Osteoblast (primary cell): ENCODE data around the gene NADSYN1. TPM values are rescaled to one million over a fixed set of nuclear protein-coding genes. Genes with fewer than 3 reads are reported as not detected.

ENCODE experiments used
- DNase-seq: peaks from one replicate; pipeline ENCODE4 v3.0.0; 2011; ENCODE audit warnings: low spot score, mixed read lengths; ENCODE audit not compliant: insufficient read length; ENCODE audit errors: missing footprints
- H2AFZ ChIP-seq: 2 replicates; pipeline ENCODE4 v1.6.0; 2011; ENCODE audit warnings: mild to moderate bottlenecking, low read length
- H3K27ac ChIP-seq: 2 replicates; pipeline ENCODE4 v1.5.1; 2011; ENCODE audit warnings: mild to moderate bottlenecking, low read depth, low read length, moderate library complexity
- H3K27me3 ChIP-seq: 2 replicates; pipeline ENCODE4 v1.6.0; 2012; ENCODE audit warnings: mild to moderate bottlenecking, control low read depth, inconsistent platforms, low read length, moderate library complexity; ENCODE audit not compliant: insufficient read depth
- H3K36me3 ChIP-seq: 2 replicates; pipeline ENCODE4 v1.5.1; 2011; ENCODE audit warnings: mild to moderate bottlenecking, low read length, control low read depth, moderate library complexity; ENCODE audit not compliant: insufficient read depth
- H3K4me1 ChIP-seq: 2 replicates; pipeline ENCODE4 v1.5.1; 2011; ENCODE audit warnings: mild to moderate bottlenecking, low read length, control low read depth, moderate library complexity; ENCODE audit not compliant: insufficient read depth
- H3K4me2 ChIP-seq: 2 replicates; pipeline ENCODE4 v1.6.0; 2011; ENCODE audit warnings: mild to moderate bottlenecking, low read length; ENCODE audit not compliant: insufficient read depth
- H3K4me3 ChIP-seq: fragments of 200-600 bp; sonication (generic); 3 replicates; pipeline ENCODE4 v1.5.1; 2012; ENCODE audit warnings: mild to moderate bottlenecking, low read length, inconsistent platforms; ENCODE audit not compliant: insufficient read depth
- H3K79me2 ChIP-seq: 2 replicates; pipeline ENCODE4 v1.6.0; 2012; ENCODE audit warnings: mild to moderate bottlenecking, low read length, control low read depth, inconsistent platforms; ENCODE audit not compliant: insufficient read depth
- H3K9me3 ChIP-seq: 2 replicates; pipeline ENCODE4 v1.5.1; 2011; ENCODE audit warnings: low read depth, low read length, control low read depth
- H4K20me1 ChIP-seq: 2 replicates; pipeline ENCODE4 v1.6.0; 2012; ENCODE audit warnings: mild to moderate bottlenecking, low read length, control low read depth; ENCODE audit not compliant: insufficient read depth
- CTCF ChIP-seq: IDR thresholded peaks from 2 replicates; pipeline ENCODE4 v1.5.1; 2011; ENCODE audit warnings: mild to moderate bottlenecking, low read depth, low read length, moderate library complexity; ENCODE audit errors: extremely low read depth
- small RNA-seq: library from RNA; depleted of rRNA; stranded (forward); fragments of <200 nt; gene quantifications from one replicate; pipeline ENCODE3, GENCODE V24; 2012
- total RNA-seq: library from RNA; depleted of rRNA; stranded (reverse); fragments of >200 nt; gene quantifications from 2 replicates; pipeline ENCODE4 v1.2.3, GENCODE V29; 2012

NADSYN1 gene
- total RNA-seq, 1 donor = 81.1 TPM

- Histone ChIP-seq H3K27me3 (peaks cover 12% of the 10 kb centered on the region), H3K9me3 (no peaks in the 10 kb centered on the region)
These were observed 95.1 kb downstream of the NADSYN1 start, which contains the start of gene KRTAP5-9 for GRCh38 chr11:71548120-71548519. Gene KRTAP5-9 (plus strand): TSS chr11:71548420. CDS start chr11:71548658, 238 bp downstream.

DNA sequence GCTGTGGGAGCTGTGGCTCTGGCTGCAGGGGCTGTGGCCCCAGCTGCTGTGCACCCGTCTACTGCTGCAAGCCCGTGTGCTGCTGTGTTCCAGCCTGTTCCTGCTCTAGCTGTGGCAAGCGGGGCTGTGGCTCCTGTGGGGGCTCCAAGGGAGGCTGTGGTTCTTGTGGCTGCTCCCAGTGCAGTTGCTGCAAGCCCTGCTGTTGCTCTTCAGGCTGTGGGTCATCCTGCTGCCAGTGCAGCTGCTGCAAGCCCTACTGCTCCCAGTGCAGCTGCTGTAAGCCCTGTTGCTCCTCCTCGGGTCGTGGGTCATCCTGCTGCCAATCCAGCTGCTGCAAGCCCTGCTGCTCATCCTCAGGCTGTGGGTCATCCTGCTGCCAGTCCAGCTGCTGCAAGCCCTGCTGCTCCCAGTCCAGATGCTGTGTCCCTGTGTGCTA is 95.7 kb downstream of the NADSYN1 start:
- H4K20me1 ChIP-seq = no peaks in the 10 kb centered on the region
- no peaks in the 10 kb centered on the region for H3K36me3 ChIP-seq
- no peak for DNase-seq
- no peak overlapping the region for H3K4me3 ChIP-seq
- no peaks in the 10 kb centered on the region for H3K79me2 ChIP-seq
- no peak overlapping the region for H3K4me2 ChIP-seq
- no peak for TF ChIP-seq CTCF
- no peaks in the 10 kb centered on the region for H3K9me3 ChIP-seq
- H3K27ac ChIP-seq = no peak overlapping the region
- H3K27me3 ChIP-seq = peaks cover 12% of the 10 kb centered on the region
- no peaks in the 10 kb centered on the region for H3K4me1 ChIP-seq
- no peak overlapping the region for H2AFZ ChIP-seq

More at GRCh38 chr11:71548120-71548519, 95.1 kb downstream of the NADSYN1 start, which contains the start of gene KRTAP5-9:
- Histone ChIP-seq H3K4me3 (no peak within 1 kb of the TSS), H3K27ac (no peak within 1 kb of the TSS), H3K4me2 (no peak within 1 kb of the TSS), H3K79me2 (no peaks in the 10 kb centered on the region), H3K4me1 (no peaks in the 10 kb centered on the region), H2AFZ (no peak within 1 kb of the TSS), H3K36me3 (no peaks in the 10 kb centered on the region), H4K20me1 (no peaks in the 10 kb centered on the region)
- TF ChIP-seq CTCF = no peak
- no peak for DNase-seq

Small RNA genes lying within 50 kb of the gene (small RNA-seq; reads per million reads assigned to genes)
- not detected for gene MIR6754

Other genes starting within 250 kb of the NADSYN1 start
- 2.5 and 3.5 TPM in 2 replicates for gene SHANK2, start 200.6 kb upstream of the NADSYN1 start, total RNA-seq
- 58.3 and 60.4 TPM in 2 replicates for gene DHCR7, start 4.8 kb upstream of the NADSYN1 start, total RNA-seq
- gene KRTAP5-7, start 74.1 kb downstream of the NADSYN1 start, total RNA-seq = 0.36 and 0.59 TPM in 2 replicates
- 0.36 TPM in 1 of 2 replicates, not detected in the other for gene KRTAP5-8, start 84.8 kb downstream of the NADSYN1 start, total RNA-seq
- gene KRTAP5-9, start 95.2 kb downstream of the NADSYN1 start, total RNA-seq = not detected in 2 replicates
- gene KRTAP5-10, start 112.4 kb downstream of the NADSYN1 start, total RNA-seq = 0.36 TPM in 1 of 2 replicates, not detected in the other
- gene KRTAP5-11, start 129.7 kb downstream of the NADSYN1 start, total RNA-seq = not detected in 2 replicates